Mesendoderm (in vitro differentiated cells): ENCODE data around the gene IFNGR1. TPM values are rescaled to one million over a fixed set of nuclear protein-coding genes. Genes with fewer than 3 reads are reported as not detected.

Experiments used
- DNase-seq: peaks from one replicate; pipeline ENCODE4 v3.0.0; 2013
- H2AK5ac ChIP-seq: 2 replicates; pipeline ENCODE4 v1.6.1; 2013; ENCODE audit warnings: low read length, inconsistent platforms
- H2BK120ac ChIP-seq: 2 replicates; pipeline ENCODE4 v1.6.1; 2013; ENCODE audit warnings: low read depth, mild to moderate bottlenecking, low read length, moderate library complexity, mixed read lengths
- H2BK15ac ChIP-seq: replicated peaks from 2 replicates; pipeline ENCODE4 v1.6.1; 2013; ENCODE audit warnings: low read depth, mild to moderate bottlenecking, moderate library complexity
- H2BK5ac ChIP-seq: 2 replicates; pipeline ENCODE4 v1.6.1; 2013; ENCODE audit warnings: low read length, inconsistent platforms
- H3K18ac ChIP-seq: 2 replicates; pipeline ENCODE4 v1.6.1; 2013; ENCODE audit warnings: mild to moderate bottlenecking, low read length, mixed read lengths
- H3K23ac ChIP-seq: one replicate; pipeline ENCODE4 v1.6.1; 2013; ENCODE audit warnings: low read length
- H3K27ac ChIP-seq: 2 replicates; pipeline ENCODE4 v1.5.1; 2013; ENCODE audit warnings: low read depth, mild to moderate bottlenecking, inconsistent platforms, low read length, moderate library complexity
- H3K27me3 ChIP-seq: 2 replicates; pipeline ENCODE4 v1.6.1; 2013; ENCODE audit warnings: low read length, control low read depth, mild to moderate bottlenecking, inconsistent platforms; ENCODE audit not compliant: insufficient read depth, poor library complexity
- H3K36me3 ChIP-seq: 2 replicates; pipeline ENCODE4 v1.6.1; 2013; ENCODE audit warnings: low read length, inconsistent platforms; ENCODE audit not compliant: control insufficient read depth, insufficient read depth
- H3K4ac ChIP-seq: one replicate; pipeline ENCODE4 v1.6.1; 2013; ENCODE audit warnings: low read depth, mild to moderate bottlenecking, low read length, moderate library complexity
- H3K4me1 ChIP-seq: 2 replicates; pipeline ENCODE4 v1.6.1; 2013; ENCODE audit warnings: low read depth, low read length, inconsistent platforms; ENCODE audit not compliant: control insufficient read depth
- H3K4me2 ChIP-seq: 2 replicates; pipeline ENCODE4 v1.6.1; 2013; ENCODE audit warnings: low read length
- H3K4me3 ChIP-seq: 2 replicates; pipeline ENCODE4 v1.5.1; 2013; ENCODE audit warnings: mild to moderate bottlenecking, low read length
- H3K56ac ChIP-seq: one replicate; pipeline ENCODE4 v1.6.1; 2013; ENCODE audit warnings: low read length
- H3K79me1 ChIP-seq: 2 replicates; pipeline ENCODE4 v1.6.1; 2013; ENCODE audit warnings: low read length, inconsistent platforms
- H3K79me2 ChIP-seq: 2 replicates; pipeline ENCODE4 v1.6.1; 2013; ENCODE audit warnings: mild to moderate bottlenecking, low read length; ENCODE audit not compliant: control insufficient read depth, insufficient read depth
- H3K9ac ChIP-seq: 2 replicates; pipeline ENCODE4 v1.6.1; 2013; ENCODE audit warnings: low read length, inconsistent platforms
- H4K5ac ChIP-seq: one replicate; pipeline ENCODE4 v1.6.1; 2013; ENCODE audit warnings: low read length
- H4K8ac ChIP-seq: one replicate; pipeline ENCODE4 v1.6.1; 2013; ENCODE audit warnings: low read depth, mild to moderate bottlenecking, control low read depth, low read length, moderate library complexity
- WGBS: extraction: QIAGEN DNeasy Blood & Tissue Kit; methylation state at CpG from one replicate; pipeline ENCODE4 v1.1.7; 2013; ENCODE audit warnings: low lambda C conversion rate, missing lambda C conversion rate; ENCODE audit not compliant: insufficient coverage; ENCODE audit errors: extremely low coverage; 5-methylcytosine and 5-hydroxymethylcytosine counted together
- polyA plus RNA-seq, 2 experiments: library from polyadenylated mRNA; stranded (reverse); fragments of 200-250 nt; gene quantifications; one replicate each; pipeline ENCODE4 v1.2.3, GENCODE V29; 2013

IFNGR1 gene
- 18.6 TPM for polyA plus RNA-seq (2013, experiment 1 of 2)
- polyA plus RNA-seq (2013, experiment 2 of 2): 19.6 TPM

- no peak within 1 kb of the TSS for H2BK120ac ChIP-seq
- no CpG with 5 or more reads among the region's 64 CpGs for WGBS
Measured at GRCh38 chr6:137218917-137219663, at the start of gene IFNGR1. Gene IFNGR1 (minus strand): TSS chr6:137219385. CDS start chr6:137219327, 58 bp downstream.

GRCh38 chr6:137268911-137269310 lies 49.7 kb upstream of the IFNGR1 start:
- Histone ChIP-seq H4K5ac (no peak overlapping the region), H2BK5ac (no peak overlapping the region), H3K27me3 (no peaks in the 10 kb centered on the region), H3K36me3 (no peaks in the 10 kb centered on the region), H3K9ac (no peak overlapping the region), H3K23ac (no peak overlapping the region), H2BK15ac (no peak overlapping the region), H3K4me3 (no peak overlapping the region), H3K4me2 (no peak overlapping the region), H3K56ac (no peak overlapping the region), H2BK120ac (no peak overlapping the region), H3K4ac (no peak overlapping the region), H3K79me1 (no peaks in the 10 kb centered on the region), H3K79me2 (no peaks in the 10 kb centered on the region), H3K4me1 (no peaks in the 10 kb centered on the region), H2AK5ac (no peak overlapping the region), H4K8ac (no peak overlapping the region), H3K18ac (no peak overlapping the region), H3K27ac (no peak overlapping the region)
- WGBS: no CpG with 5 or more reads among the region's 3 CpGs
- no peak for DNase-seq

More at GRCh38 chr6:137218917-137219663, at the start of gene IFNGR1:
- Histone ChIP-seq H3K56ac (peak within 1 kb of the TSS; percentile 100), H3K36me3 (no peaks in the 10 kb centered on the region), H3K27me3 (no peaks in the 10 kb centered on the region), H3K79me1 (peaks cover 17% of the 10 kb centered on the region), H4K5ac (no peak within 1 kb of the TSS), H3K23ac (peak within 1 kb of the TSS; percentile 56), H3K9ac (peak within 1 kb of the TSS; percentile 94), H2BK5ac (peak within 1 kb of the TSS; percentile 97), H3K18ac (peak within 1 kb of the TSS; percentile 42), H3K79me2 (peaks cover 35% of the 10 kb centered on the region), H2BK15ac (no peak within 1 kb of the TSS), H3K27ac (peak within 1 kb of the TSS; percentile 79), H4K8ac (no peak within 1 kb of the TSS), H3K4ac (no peak within 1 kb of the TSS), H3K4me2 (peak within 1 kb of the TSS; percentile 95), H2AK5ac (no peak within 1 kb of the TSS), H3K4me1 (peaks cover 4% of the 10 kb centered on the region), H3K4me3 (peak within 1 kb of the TSS; percentile 98)
- peak; percentile 96 for DNase-seq

GRCh38 chr6:137266309-137266586 lies 47.1 kb upstream of the IFNGR1 start:
- no peak overlapping the region for H4K5ac ChIP-seq
- no peak overlapping the region for H2BK5ac ChIP-seq
- no peaks in the 10 kb centered on the region for H3K79me2 ChIP-seq
- 100% methylated on average over 1 of the region's 4 CpGs for WGBS
- no peak overlapping the region for H3K27ac ChIP-seq
- no peaks in the 10 kb centered on the region for H3K4me1 ChIP-seq
- no peak overlapping the region for H2BK120ac ChIP-seq
- no peak overlapping the region for H3K18ac ChIP-seq
- no peak overlapping the region for H2BK15ac ChIP-seq
- H3K56ac ChIP-seq: no peak overlapping the region
- no peak overlapping the region for H3K9ac ChIP-seq
- no peak for DNase-seq
- no peak overlapping the region for H3K4me2 ChIP-seq
- no peak overlapping the region for H3K23ac ChIP-seq
- no peak overlapping the region for H3K4ac ChIP-seq
- no peak overlapping the region for H4K8ac ChIP-seq
- no peaks in the 10 kb centered on the region for H3K27me3 ChIP-seq
- H2AK5ac ChIP-seq: no peak overlapping the region
- no peak overlapping the region for H3K4me3 ChIP-seq
- no peaks in the 10 kb centered on the region for H3K79me1 ChIP-seq
- no peaks in the 10 kb centered on the region for H3K36me3 ChIP-seq

- Histone ChIP-seq H2BK15ac (no peak overlapping the region), H4K8ac (no peak overlapping the region), H3K36me3 (no peaks in the 10 kb centered on the region), H2AK5ac (no peak overlapping the region), H3K4me3 (no peak overlapping the region), H3K79me1 (no peaks in the 10 kb centered on the region), H3K4me2 (no peak overlapping the region), H3K56ac (no peak overlapping the region), H2BK120ac (no peak overlapping the region), H3K27me3 (no peaks in the 10 kb centered on the region), H3K18ac (no peak overlapping the region), H3K23ac (no peak overlapping the region), H3K4me1 (no peaks in the 10 kb centered on the region), H3K4ac (no peak overlapping the region), H3K79me2 (no peaks in the 10 kb centered on the region), H3K9ac (no peak overlapping the region), H4K5ac (no peak overlapping the region), H3K27ac (no peak overlapping the region), H2BK5ac (no peak overlapping the region)
- no peak for DNase-seq
- no CpG with 5 or more reads among the region's 7 CpGs for WGBS
Measured at GRCh38 chr6:137265561-137266308, 46.5 kb upstream of the IFNGR1 start.

- no peaks in the 10 kb centered on the region for H3K79me2 ChIP-seq
- H3K56ac ChIP-seq: no peak overlapping the region
- no peaks in the 10 kb centered on the region for H3K4me1 ChIP-seq
- no peaks in the 10 kb centered on the region for H3K36me3 ChIP-seq
- no peak for DNase-seq
- no peak overlapping the region for H3K27ac ChIP-seq
- H3K18ac ChIP-seq: no peak overlapping the region
- H4K8ac ChIP-seq: no peak overlapping the region
- no peak overlapping the region for H2BK5ac ChIP-seq
- H3K4me3 ChIP-seq: no peak overlapping the region
- no peak overlapping the region for H2BK120ac ChIP-seq
- no peak overlapping the region for H3K9ac ChIP-seq
- no CpG with 5 or more reads among the region's 5 CpGs for WGBS
- H3K23ac ChIP-seq: no peak overlapping the region
- no peak overlapping the region for H2BK15ac ChIP-seq
- H3K4me2 ChIP-seq: no peak overlapping the region
- no peaks in the 10 kb centered on the region for H3K79me1 ChIP-seq
- H3K27me3 ChIP-seq: no peaks in the 10 kb centered on the region
- no peak overlapping the region for H4K5ac ChIP-seq
- H3K4ac ChIP-seq: no peak overlapping the region
- no peak overlapping the region for H2AK5ac ChIP-seq
Measured at GRCh38 chr6:137264311-137265075, 45.3 kb upstream of the IFNGR1 start.
